LoVo (cell line): ENCODE data around the gene C1orf167.

Source experiments
- DNase-seq: peaks from one replicate; pipeline ENCODE4 v3.0.0-alpha.2; 2016; ENCODE audit warnings: low spot score

C1orf167 gene

DNA sequence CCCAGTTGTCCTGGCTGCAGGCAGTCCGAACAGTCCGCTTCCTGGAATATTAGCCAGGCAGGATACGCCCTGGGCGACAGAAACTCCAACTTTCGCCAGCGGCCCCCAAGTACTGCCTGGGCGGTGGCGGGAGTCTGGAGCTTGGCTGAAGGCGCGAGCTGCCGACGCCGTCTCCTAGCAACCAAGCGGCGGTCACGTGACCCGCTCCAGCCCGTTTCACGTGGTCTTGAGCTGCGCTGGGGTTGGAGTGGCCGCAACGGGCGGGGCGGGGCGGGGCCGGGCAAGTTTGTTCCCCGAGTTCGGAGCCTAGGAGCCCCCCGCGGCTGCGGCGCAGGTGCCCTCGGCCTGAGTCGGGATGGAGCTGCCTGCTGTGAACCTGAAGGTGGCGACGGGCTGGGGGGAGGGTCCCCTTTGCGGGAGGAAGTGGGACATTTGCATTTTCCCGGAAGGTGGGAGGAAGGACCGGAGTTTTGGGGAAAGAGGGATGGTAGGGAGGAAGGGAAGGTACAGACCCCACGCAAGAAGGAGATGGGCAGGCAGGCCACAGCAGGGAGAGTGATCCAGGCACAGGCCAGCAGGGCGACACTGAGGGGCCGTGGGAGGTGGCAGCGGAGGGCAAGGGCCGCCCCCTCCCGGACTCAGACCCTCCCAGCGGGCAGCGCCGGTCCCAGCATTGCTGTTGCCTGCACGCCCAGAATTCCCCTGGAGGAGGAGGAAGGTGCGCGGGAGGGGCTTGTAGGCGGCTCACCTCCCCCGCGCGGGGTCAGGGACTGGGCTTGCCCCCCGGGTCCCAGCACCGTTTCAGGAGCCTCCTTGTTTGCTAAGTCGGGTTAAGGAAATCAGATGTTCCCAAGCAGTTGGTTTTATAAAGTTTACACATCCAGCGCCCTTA lies 25.9 kb upstream of the C1orf167 start, which contains the start of gene AGTRAP:
TSS of gene AGTRAP (plus strand) at position 283 of the 892 bp plus-strand sequence. CDS start at position 356, 73 bp downstream.
- DNase-seq = peak; percentile 91

DNA sequence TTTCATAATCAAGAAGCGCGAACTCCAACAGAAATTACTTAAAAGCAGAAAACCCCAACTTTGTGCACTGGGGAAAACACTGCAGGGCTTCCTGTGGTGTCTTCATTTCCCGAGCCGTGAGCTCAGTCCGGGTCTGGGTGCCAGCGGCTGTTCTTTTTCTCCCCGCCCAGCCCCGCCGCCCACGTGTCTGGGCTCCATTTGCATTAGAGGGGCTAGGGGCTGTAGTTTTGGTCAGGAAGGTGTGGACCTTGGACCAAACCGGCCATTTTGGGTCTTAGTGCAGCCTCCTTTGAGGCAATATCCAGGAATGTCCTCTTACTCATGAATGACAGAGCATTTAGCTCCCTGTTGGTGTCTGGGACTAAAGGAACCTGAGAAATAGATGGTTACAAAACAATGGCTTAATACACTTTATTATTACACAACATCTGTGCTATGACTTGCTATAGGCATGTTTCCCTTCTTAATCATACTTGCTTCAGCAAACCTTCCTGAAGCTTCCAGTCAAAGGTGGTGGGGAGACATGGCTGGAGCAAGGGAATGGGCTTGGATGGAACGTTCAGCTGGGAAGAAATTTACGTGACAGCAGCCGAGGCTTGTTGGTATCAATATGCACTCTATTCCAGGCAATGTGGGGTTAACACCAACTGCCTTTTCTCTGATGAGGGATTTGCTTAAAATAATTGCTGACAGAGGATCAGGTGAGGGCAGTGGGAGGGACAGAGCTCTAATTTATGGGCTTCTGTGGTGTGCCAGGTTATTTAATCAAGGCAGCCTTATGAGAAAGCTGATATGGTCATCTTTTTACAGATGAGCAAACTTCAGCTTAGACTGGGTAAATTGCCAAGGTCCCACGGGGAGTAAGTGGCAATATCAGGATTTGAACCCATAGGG lies 25.0 kb upstream of the C1orf167 start:
- peak; percentile 21 for DNase-seq

DNA sequence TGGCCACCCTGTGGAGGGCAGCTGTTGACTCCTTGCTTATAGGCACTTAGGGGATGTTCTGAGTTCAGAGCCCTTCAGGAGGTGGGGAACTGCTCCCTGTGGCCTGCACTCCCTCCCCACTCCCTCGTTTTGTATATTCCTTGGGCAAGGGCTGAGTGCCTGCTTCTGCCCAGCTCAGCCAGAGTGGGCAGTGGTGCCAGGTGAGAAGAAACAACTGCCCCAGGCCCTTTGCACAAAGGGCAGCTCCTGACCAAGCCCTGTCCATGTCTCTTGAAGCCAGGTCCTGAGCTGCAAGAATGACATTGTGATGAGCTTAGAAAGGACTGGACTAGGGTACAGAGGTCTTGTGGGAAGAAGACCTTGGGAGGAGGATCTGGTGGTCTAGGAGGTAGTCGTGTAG lies 23.9 kb upstream of the C1orf167 start:
- DNase-seq = no peak

DNA sequence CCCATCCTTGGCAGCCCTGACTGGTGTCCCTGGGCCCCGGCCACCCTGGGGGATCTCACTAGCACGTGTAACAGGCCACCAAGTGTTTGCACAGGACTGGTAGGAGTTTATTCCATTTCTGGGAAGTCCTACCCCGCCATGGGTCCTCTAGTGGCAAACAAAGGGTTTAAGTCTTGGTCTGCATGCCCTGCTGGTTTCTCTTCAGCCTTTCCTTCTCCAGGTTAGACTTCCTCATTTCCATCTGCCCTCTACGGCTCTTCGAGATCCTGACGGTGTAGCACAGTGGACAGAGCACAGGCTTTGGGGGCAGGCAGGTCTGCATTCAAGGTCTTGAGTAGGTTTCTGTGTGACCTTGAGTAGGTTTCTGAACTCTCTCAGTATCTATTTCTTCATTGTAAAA lies 23.2 kb upstream of the C1orf167 start:
- no peak for DNase-seq

DNA sequence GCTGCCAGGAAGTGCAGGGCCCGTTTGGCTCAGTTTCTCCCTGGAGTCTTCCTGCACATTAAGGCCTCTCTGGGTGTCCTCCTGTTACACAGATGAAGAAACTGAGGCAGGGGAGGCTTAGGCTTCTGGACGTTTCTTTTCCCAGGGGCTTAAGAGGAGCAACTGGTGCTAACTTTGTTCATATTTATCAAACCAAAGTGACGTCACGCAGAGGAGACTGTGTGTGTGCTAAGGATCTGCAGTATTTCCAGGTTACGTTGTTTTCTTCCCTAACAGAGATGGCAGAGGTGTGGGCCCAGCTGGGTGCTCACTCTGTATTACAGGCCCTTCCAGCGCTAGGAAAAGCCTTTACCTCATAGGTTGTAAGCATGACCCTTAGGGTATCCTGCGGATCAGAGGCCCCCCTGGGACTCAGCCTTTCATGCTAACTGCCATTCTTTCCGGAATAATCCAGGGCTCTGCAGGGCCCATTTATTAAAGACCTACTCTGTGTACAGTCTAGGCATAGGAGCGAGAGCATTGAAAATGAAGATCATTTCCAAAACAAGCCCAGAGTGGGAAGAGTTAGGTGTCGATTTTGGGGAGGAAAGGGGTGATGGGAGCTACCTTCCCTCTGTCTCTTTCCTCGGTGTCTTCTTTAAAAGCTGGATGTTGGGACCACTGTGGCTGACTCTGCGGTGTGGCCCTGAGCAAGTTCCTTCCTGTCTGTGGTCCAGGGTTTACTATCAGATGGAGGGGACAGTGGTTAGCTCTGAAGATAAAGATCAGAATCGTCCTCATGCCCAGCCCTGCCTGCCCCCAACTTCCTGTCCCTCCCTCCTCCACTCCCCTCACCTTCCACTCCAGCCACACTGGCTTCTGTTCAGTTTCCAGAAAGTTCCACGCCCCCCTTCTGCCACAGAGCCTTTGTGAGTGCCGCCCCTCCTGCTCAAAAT lies 21.5 kb upstream of the C1orf167 start:
- DNase-seq = no peak

DNA sequence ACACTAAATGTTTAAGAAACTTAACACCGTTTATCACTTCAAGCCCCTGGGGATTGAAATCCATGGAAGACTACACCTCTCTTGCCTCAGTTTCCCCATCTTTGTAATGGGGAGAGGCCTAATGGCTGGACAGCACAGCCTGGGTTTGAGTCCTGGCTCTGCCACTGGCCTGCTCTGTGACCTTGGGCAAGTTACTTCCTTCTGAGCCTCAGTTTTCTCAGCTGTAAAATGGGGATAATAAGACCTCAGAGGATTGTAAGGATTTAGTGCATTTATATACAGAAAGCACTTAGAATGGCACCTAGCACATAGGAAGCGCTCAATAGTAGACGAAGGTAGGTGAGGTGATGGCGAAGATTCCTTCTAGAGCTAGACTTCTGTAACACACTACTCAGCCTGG lies 20.5 kb upstream of the C1orf167 start:
- DNase-seq = no peak

DNA sequence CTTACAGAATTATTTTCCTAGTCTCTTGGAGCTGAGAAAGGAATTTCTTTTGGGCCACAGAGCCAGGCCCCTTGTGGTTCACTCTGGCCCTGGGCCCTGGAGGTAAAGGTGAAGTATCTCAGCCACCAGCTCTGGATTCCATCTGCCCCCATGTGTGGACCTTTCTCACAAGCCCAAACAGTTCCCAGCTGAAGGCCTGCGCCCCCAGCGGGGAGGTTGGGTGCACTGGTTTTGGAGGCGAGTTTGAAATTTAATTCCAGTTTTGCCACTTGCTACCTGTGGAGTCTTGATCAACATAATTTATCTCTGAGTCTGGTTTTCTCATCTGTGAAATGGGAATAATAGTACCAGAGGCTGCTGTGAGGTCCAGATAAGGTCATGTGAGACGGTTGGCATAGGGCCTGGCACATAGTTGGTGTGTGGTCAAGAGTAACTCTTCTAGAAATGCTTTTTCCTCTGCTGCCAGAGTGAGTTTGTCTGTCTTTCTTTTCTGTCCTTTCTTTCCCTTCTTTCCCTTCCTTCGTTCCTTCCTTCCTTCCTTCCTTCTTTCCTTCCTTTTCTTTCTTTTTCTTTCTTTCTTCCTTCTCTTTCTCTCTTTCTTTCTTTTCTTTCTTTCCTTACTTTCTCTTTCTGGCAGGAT lies 20.0 kb upstream of the C1orf167 start:
- DNase-seq = no peak

DNA sequence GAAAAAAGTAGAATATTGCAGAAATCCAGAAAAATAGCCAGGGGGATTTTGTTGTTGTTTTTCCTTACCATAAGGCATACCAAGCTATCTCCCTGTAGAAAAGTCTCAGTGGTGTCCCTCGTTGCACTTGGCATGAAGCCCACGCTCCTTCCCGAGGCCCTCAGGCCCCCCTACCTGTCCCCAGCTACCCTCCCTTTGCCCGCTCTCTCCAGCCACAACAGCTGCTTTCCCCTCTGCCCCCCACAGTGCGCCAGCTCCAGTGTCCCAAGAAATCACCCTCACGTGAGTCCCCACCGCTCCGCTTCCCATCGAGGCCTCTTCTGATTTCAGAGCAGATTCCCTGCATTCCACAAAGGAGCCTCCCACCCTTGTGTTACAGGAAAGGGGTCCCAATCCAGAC lies 17.7 kb upstream of the C1orf167 start:
- DNase-seq = no peak

DNA sequence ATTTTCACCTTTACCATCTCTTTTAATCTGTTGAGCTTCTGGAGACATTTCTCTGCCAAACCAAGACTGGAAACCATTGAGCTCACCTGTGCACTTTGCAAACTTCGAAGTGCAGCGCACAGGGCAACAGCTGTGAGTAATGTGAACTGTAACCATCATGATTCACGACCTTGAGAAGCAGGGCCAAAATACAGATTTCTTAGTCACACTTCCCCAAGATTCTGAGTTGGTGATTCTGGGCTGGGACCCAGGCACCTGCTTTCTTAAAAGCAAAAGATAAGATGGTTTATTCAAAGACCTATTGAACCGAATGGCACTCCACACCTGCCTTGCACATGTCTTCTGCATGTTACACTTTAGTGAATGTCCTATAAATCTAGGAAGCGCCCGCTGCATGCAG lies 15.9 kb upstream of the C1orf167 start:
- DNase-seq = no peak

DNA sequence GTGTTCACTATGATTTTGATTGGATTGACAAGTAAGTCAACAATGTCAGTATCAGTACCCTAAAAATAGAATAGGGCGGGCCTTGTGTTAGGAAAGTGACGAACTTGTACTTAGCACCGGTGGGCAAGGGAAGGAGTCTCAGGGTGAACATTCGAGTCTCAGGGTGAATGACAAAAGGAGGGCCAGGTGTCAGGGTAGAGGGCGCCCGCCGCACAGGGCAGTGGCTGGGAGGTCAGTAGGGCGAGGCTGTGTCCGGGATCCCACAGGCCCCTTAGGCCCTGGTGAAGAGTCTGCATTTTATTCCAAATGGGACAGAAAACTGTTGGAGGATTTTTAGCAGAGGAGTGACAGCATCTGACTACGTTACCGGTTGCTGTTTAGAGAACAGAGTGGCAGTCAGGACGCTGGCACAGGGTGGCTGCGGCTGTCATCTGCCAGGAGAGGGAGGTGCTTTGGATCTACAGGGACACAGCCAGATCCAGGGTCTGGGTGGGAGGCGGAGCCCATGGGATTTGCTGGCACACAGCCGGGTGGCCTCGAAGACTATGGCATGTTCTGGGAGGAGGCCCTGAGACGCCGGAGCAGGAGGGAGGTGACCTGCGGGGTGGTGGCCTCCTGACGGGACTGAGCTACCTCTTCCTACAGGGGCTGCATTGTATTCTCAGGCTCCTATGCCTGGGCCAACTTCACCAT lies 15.1 kb upstream of the C1orf167 start:
- no peak for DNase-seq

DNA sequence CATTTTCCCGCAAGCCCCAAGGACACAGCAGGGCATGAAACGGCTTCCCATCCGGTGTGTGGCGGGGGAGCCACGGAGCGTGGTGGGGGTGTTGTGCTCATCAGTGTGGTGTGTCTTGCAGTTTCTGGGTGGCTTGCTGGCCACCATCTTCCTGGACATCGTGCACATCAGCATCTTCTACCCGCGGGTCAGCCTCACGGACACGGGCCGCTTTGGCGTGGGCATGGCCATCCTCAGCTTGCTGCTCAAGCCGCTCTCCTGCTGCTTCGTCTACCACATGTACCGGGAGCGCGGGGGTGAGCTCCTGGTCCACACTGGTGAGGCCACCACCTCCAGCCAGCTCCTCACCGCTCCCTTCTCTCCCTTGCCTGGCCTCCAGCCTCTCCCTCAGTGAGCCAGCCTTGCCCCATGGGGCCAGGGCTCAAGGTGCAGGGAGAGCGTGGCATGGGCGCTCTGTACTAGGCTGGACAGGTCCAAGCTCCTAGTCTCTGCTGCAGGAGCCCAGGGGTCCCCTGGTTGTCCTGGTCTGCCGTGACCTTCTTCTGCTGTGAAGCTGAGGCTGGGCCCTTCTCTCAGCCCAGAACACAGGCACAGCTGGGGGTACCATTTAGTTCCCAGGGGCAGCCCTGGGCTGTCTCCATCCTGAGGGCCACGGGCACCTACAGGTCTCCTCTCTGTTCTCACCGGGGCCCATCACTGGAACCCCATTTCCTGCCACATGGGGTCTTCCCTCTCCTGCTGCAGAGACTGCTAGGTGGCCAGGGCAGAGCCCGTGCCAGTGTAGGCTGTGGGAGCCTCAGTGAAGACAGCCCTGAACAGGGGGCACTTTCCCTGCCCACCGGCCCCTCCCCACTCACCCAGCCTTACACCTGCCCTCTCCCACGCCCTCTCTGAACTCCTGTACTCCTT lies 13.4 kb upstream of the C1orf167 start:
- no peak for DNase-seq

DNA sequence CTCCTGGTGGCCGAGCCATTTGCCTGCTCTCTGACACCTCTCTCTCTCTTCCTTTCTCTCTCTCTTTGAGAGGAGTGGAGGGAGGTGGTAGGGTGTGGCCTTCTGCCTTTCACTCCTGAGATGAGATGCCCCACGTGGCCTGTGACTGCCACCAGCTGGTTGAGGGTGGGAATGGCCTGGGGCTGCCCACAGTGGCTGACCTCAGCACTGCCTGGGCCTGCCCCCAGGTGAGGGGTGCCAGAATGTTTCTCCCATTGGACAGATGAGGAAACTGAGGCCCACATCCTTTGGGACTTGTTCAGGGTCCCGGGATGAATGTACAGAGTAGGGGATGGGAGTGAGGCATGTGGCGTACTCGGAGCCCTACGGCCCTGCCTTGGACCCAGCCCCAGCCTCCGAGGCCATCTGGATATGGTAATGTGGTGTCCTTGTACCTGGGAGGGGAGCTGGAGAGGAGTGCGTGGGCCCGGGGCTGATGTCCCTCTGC lies 12.7 kb upstream of the C1orf167 start:
- no peak for DNase-seq

DNA sequence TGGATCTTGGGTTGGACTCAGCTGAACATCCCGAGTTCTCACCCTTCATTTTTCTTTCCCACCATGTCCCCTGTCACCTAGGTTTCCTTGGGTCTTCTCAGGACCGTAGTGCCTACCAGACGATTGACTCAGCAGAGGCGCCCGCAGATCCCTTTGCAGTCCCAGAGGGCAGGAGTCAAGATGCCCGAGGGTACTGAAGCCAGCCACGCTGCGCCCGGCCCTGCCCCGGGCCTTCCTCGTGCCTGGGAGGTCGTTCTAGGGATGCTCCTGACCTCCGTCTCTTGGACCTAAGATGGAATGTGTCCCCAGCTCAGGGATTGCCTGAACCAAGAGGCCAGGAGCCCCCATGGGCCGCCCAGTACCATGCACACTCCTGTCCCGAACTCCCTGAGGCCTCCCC lies 12.0 kb upstream of the C1orf167 start:
- DNase-seq = no peak

DNA sequence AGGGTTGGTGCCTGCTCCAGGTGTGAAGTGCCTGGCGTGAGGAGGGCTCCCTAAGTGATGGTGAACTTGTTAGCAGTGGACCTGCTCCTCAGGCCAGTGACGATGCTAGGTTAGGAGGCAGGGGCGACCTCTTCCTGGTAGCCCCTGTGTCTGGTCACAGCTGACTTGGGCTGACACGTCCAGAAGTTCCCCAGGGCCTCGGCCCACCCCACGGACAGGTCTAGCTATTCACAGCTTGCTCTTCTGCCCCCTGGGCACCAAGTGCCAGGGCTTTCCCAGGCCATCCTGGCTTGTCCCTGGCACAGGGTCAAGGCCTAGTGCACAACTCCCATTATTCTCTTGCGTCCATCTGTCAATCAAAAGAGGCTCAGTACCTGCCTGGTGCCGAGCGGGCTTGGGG lies 10.9 kb upstream of the C1orf167 start:
- DNase-seq = no peak

DNA sequence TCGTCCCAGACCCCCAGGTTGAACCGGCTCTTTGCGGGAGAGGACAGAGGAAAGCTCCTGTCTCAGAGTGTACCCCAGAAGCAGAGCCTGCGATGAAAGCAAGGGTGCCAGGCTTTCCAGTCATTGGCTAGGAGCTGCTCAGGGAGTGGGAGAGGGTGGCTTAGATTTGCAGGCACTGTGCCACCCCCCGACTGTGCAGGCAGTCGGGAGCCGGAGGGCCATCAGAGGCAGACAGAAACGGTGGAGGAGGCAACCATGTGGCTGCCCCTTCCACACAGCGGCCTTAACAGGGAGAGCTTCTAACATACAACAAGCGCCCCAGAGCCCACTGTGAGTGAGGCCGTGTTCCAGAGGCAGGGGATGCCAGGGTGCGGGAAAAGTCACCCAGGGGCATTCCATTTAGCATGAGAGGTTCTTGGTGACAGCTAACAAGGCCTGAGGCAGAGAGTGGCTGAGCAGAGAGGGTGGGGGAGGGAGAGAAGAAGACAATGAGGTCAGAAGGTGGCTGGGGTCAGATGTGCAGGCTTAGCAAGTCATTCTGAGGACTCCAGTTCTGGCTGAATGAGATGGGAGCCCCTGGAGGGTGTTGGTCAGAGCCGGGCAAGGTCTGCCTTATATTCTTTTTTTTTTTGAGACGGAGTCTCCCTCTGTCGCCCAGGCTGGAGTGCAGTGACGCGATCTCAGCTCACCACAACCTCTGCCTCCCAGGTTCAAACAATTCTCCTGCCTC lies 9.5 kb upstream of the C1orf167 start:
- no peak for DNase-seq

DNA sequence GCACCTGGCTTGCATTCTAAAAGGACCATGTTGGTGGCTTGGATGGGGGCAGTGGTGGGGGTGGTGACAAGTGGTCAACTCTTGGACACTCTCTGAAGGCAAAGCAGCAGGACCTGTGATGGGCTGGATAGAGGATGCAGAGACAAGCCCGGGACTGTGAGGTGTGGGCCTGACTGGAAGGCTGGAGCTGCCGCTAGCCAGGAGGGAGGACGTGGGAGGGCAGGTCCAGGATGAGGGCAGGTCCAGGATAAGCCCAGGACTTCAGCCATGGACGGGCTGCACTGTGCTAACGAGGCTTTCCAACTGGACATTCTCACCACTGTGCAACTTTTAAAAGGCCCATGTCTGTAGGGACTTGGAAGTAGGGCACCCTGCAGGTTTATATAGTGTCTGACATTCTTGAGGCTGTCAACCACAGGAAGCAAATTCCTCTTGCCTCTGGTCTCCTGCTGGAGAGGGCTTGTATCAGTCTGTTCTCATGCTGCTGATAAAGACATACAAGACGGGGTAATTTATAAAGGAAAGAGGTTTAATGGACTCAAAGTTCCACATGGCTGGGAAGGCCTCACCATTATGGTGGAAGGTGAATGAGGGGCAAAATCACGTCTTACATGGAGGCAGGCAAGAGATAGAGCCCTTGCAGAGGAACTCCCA lies 8.3 kb upstream of the C1orf167 start:
- DNase-seq = no peak

DNA sequence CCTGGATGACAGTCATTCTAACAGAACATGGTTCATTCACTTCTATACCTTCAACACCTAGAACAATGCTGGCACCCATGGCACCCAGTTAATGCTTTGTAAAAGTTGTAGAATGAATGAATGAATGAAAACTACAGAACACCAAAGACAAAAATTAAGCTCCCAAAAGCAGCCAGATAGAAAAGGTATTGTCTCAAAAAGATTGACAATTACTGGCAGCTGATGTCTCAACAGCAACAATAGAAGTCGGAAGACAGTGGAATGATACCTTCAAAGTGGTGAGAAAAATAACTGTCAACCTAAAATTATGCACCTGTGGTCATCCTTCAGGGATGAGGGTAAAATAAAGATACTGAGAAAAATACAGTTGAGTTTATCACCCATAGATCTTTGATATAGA lies 4.9 kb upstream of the C1orf167 start:
- DNase-seq = no peak

DNA sequence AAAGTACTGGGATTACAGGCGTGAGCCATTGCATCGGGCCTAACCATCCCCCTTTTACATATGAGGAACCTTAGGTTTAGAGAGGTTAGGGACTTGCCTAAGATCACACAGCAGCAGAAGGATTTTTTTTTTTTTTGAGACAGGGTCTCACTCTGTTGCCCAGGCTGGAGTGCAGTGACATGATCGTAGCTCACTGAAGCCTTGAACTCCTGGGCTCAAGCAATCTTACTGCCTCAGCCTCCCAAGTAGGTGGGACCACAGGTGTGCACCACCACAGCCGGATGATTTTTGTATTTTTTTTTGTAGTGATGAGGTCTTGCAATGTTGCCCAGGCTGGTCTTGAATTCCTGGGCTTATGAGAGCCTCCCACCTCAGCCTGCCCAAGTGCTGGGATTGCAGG lies 2.2 kb upstream of the C1orf167 start:
- no peak for DNase-seq
